Stimulated activated CD4-positive, alpha-beta T cell treated with anti-CD3 and anti-CD28 coated beads, Interleukin-4, amount 100 ng/mL, for 1 hour (primary cell): Measurements from ENCODE around the gene FAM83C.
"Not testable (repeated sequence)": the region's sequence is repeated elsewhere in the genome, so short reads cannot be mapped to it uniquely, and the experiment has no call there.

Experiments used
- DNase-seq: peaks from one replicate; pipeline ENCODE4 v3.0.0-alpha.2; 2020

Gene FAM83C

GRCh38 chr20:35262731-35263531 lies 29.3 kb downstream of the FAM83C start:
- not testable (repeated sequence) for DNase-seq

GRCh38 chr20:35262321-35262720 lies 29.9 kb downstream of the FAM83C start:
- DNase-seq = not testable (repeated sequence)

GRCh38 chr20:35260426-35260825 lies 31.8 kb downstream of the FAM83C start:
- no peak for DNase-seq

- DNase-seq = no peak
These were observed 34.9 kb downstream of the FAM83C start for GRCh38 chr20:35257175-35257909.

GRCh38 chr20:35254448-35254999 lies 37.7 kb downstream of the FAM83C start:
- DNase-seq = no peak

GRCh38 chr20:35253010-35253409 lies 39.2 kb downstream of the FAM83C start:
- no peak for DNase-seq

GRCh38 chr20:35252598-35252997 lies 39.6 kb downstream of the FAM83C start:
- DNase-seq = not testable (repeated sequence)

- DNase-seq = no peak
These were observed 40.2 kb downstream of the FAM83C start for GRCh38 chr20:35252037-35252461.

GRCh38 chr20:35251613-35251940 lies 40.6 kb downstream of the FAM83C start:
- DNase-seq = no peak

- no peak for DNase-seq
These were observed 43.4 kb downstream of the FAM83C start for GRCh38 chr20:35248641-35249475.

GRCh38 chr20:35246723-35247122 lies 45.5 kb downstream of the FAM83C start:
- no peak for DNase-seq

- DNase-seq = no peak
These were observed 48.2 kb downstream of the FAM83C start for GRCh38 chr20:35243986-35244385.

- no peak for DNase-seq
These were observed 48.9 kb downstream of the FAM83C start for GRCh38 chr20:35243317-35243716.

- no peak for DNase-seq
These were observed 51.4 kb downstream of the FAM83C start for GRCh38 chr20:35240811-35241293.

- DNase-seq = no peak
These were observed 52.0 kb downstream of the FAM83C start for GRCh38 chr20:35240083-35240810.

- no peak for DNase-seq
These were observed 53.5 kb downstream of the FAM83C start for GRCh38 chr20:35238735-35239134.

- no peak for DNase-seq
These were observed 54.1 kb downstream of the FAM83C start for GRCh38 chr20:35238170-35238569.

- no peak for DNase-seq
These were observed 54.7 kb downstream of the FAM83C start for GRCh38 chr20:35237486-35237885.

- DNase-seq = no peak
These were observed 56.3 kb downstream of the FAM83C start for GRCh38 chr20:35235881-35236280.
